Measurements from ENCODE around the gene OR6K2.
"Not testable (repeated sequence)": the region's sequence is repeated elsewhere in the genome, so short reads cannot be mapped to it uniquely, and the experiment has no call there.

The OR6K2 gene, protein sequence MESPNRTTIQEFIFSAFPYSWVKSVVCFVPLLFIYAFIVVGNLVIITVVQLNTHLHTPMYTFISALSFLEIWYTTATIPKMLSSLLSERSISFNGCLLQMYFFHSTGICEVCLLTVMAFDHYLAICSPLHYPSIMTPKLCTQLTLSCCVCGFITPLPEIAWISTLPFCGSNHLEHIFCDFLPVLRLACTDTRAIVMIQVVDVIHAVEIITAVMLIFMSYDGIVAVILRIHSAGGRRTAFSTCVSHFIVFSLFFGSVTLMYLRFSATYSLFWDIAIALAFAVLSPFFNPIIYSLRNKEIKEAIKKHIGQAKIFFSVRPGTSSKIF

DNA sequence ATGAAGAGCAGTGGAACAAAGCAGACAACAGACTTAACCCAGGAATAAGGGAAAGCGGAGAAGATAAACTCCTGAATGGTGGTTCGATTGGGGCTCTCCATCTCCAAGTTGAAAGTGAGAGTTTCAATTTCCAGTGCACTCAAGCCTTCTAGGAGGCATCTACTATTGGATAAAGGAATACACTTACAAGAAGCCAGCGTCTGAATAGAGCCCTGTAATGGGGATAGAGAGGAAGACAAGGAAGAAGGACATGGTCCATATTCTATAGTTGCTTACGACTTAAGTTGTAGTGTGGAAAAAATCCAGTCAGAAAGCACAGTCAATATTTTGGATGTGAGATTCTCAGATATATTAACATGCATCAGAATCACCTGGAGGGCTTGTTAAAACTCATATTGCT, at the start of gene OR6K2:
Gene OR6K2 (minus strand): TSS at position 101 of the 400 bp plus-strand sequence. CDS start 0 bp downstream, at position 101.
- no peak for DNase-seq

GRCh38 chr1:158735848-158736247, 35.4 kb upstream of the OR6K2 start:
- no peak for DNase-seq

DNA sequence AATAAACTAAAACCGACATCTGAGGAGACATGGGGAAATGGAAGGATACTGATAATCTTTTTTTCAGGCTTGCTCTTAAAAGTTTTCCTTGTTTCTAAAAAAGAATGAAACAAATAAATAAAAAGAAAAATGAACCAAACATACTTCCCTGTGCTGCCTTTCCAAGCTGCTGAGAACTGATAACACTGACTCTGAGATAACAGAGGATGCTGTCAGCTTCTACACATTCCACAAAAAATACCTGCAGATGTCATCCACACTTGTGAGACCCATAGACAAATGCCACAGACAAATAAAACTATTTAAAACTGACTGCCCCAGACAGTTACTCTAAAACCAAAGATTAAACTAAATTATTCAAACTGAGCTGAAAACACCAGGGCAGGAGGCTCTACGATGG, 32.1 kb upstream of the OR6K2 start:
- no peak for DNase-seq

DNA sequence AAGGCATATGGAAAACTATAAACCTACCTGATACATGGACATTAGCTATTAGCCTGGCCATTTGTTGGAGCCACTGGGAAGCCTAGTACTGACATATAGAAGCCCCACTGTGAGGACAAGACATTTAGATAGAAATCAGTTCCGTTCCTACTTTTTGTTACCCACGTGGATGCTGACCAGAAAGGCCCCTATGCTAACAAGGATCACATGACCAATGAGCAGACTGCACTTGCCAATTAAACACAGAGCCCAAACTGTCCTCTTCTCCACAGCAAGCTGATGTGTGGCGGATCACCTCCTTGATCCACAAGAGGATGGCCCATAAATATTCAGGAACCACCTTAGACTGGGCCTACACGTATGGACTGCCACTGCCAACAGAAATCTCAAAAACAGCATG, 31.3 kb upstream of the OR6K2 start:
- no peak for DNase-seq

DNA sequence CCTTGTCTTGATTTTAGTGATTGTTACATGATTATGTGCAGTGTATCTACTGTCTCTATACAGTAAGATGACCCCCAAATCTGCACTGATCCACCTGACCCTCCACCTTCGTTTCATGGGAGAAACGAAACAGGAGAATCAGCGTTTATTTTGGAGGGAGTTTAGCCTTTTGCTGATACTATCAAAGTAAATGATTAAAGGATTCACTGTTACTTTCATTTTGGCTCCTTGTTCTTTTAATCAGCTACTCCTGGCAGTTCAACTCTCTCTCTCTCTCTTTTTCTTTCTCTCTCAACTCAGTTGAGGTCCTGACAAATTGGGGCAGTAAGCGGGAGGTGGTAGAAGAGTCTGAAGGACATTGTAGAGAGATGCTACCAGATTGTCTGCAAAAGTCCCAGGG, 30.0 kb upstream of the OR6K2 start:
- DNase-seq: no peak

DNA sequence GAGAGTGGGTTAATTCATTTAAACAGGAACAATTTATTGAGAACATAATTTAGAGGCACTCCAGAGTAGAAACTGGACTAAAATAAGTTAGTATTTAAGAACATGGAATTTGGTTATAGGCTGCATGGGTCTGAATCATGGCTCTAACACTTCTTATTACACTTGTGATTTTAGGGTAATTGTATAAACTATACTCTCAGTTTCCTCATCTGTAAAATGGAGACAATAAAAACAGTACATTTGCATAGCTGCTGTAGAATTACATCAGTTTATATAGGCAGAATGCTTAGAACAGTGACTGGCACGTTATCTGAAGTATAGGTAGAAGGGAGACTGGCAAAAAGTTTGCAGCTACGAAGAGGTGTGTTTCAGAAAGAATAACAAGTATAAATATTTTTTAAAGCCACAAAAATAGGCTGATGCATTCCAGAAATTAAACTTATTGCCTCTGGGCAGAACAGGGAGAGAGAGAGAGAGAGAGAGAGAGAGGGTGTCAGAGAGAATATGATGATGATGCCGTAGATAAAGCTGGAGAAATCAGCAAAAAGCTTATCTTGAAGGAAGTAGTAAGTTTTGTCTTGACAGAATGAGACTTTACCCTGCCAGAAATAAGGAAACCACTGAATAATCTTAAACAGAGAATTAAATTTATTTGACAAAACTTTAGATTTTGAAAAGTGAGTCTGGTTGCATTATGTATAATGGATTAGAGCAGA, 28.2 kb upstream of the OR6K2 start:
- DNase-seq: no peak

GRCh38 chr1:158724442-158724841, 24.0 kb upstream of the OR6K2 start:
- no peak for DNase-seq

GRCh38 chr1:158720620-158721019, 20.2 kb upstream of the OR6K2 start, which contains the start of gene OR6K3:
Gene OR6K3, minus strand, starts transcription at chr1:158720720. Its CDS starts 2,605 bp downstream, at chr1:158718115.
- DNase-seq: no peak

- no peak for DNase-seq
Observed at GRCh38 chr1:158719664-158720063, 19.2 kb upstream of the OR6K2 start.

GRCh38 chr1:158717344-158717743, 16.9 kb upstream of the OR6K2 start:
- no peak for DNase-seq

DNA sequence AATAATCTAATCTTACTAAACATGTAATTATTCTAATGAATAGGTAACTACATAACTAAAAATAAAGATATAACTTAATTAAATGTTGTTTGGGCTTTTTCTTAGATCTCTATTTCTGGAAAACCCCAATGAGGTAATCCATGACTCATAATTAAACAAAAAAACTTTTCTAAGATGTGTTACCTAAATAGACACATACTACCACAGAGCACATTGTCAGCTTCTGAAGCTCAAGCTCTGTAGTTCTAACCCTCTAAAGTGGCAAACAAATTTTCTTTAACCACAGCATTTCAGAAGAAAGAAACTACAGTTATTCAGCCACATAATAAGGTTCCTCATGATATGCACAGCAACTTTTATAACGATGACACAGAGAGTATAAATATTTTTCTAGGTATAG, 15.9 kb upstream of the OR6K2 start:
- no peak for DNase-seq

DNA sequence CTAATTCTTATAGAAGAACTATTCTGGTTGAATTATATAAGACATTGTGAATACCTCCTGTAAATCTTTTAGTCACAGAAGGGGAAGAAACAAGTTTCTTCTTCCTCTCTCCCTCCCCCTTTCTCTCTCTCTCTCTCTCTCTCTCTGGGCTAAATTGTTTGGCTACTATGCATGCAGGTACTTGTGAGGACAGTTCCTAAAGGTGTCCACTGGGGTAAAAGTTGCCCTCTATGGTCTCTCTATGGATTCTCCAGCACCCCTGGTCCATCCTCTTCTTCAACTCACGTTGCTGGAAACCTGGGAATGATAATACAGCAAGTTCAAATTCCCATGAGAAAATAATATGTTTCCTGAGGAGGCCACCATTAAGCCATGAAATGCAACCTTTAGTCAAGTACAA, 14.3 kb upstream of the OR6K2 start:
- no peak for DNase-seq

- DNase-seq: no peak
Observed at GRCh38 chr1:158711098-158711497, 10.6 kb upstream of the OR6K2 start.

GRCh38 chr1:158706096-158706495, 5.6 kb upstream of the OR6K2 start:
- DNase-seq: no peak

- no peak for DNase-seq
Observed at GRCh38 chr1:158694596-158694995, 5.9 kb downstream of the OR6K2 start.

DNA sequence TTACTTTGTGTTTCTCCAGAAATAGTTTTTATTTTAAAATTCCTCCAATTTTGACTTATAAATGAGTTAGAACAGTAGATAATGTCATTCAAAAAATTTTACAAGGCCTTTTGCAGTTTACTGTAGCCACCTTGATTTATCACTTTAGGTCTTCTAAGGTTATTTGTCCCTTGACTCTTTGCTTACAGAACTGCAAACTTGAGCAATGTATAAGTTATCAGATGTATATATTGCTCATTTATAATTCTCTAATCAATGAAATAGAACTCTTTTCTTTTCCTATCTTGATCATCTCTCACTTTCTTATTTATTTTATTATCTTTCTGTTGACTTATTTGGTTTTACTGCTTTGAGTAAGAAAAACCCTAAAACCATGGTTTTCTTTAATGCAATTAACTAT, 8.1 kb downstream of the OR6K2 start:
- no peak for DNase-seq

DNA sequence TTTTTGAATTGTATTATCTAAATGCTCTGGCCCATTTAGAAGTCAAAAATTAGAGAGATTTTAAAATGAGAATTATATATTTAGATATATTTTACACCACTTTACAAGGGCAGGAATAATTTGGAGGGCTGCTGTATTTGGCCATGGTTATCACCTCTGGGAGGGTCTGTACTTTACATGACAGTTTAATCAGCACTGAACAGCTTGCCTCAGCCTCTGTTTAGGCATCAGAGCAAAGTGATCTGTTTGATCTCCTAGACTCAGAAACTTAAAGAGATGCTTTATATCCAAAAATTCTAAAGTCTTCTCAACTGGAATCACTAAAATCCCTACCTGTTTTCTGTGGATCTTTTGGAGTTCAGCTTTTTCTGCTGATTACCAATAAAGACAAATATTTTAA, 8.5 kb downstream of the OR6K2 start:
- no peak for DNase-seq

DNA sequence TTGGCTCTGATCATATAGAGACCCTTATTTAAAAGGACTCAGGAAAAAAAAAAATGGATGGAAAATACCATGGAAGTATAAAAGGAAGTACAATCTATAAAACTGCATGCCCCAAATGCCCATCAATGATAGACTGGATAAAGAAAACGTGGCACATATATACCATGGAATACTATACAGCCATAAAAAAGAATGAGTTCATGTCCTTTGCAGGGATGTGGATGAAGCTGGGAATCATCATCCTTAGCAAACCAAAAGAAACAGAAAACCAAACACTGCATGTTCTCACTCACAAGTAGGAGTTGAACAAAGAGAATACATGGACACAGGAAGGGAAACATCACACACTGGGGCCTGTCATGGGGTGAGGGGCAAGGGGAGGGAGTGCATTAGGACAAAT, 9.3 kb downstream of the OR6K2 start:
- not testable (repeated sequence) for DNase-seq

GRCh38 chr1:158689875-158690274, 10.6 kb downstream of the OR6K2 start:
- no peak for DNase-seq

DNA sequence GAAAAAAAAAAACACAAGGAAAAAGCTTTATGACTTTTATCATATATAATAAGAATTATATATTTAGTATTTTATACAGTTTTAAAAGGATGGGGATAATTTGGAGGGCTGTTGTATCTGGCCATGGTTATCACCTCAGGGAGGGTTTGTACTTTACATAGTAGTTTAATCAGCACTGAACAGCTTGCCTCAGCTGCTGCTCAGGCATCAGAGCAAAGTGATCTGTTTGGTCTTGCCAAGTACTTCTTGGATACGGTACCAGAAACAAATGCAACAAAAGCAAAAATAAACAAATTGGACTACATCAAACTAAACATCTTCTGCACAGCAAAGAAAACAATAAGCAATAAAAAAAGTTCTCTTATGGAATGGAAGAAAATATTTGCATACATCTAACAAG, 11.3 kb downstream of the OR6K2 start:
- no peak for DNase-seq

DNA sequence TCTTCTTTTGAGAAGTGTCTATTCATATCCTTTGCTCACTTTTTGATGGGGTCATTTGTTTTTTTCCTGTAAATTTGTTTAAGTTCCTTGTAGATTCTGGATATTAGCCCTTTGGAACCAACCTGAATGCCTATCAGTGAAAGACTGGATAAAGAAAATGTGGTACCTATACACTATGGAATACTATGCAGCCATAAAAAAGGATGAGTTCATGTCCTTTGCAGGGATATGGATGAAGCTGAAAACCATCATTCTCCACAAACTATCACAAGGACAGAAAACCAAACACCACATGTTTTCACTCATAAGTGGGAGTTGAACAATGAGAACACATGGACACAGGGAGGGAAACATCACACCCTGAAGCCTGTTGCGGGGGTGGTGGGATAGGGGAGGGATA, 12.1 kb downstream of the OR6K2 start:
- not testable (repeated sequence) for DNase-seq

GRCh38 chr1:158687037-158687436, 13.4 kb downstream of the OR6K2 start:
- no peak for DNase-seq

- DNase-seq: no peak
Observed at GRCh38 chr1:158686111-158687009, 14.1 kb downstream of the OR6K2 start, which contains the start of gene SPTA1. Gene SPTA1, minus strand, starts transcription at chr1:158686715. Its CDS starts 198 bp downstream, at chr1:158686517.

Measured in DMS153 (cell line).